Stimulated activated CD8-positive, alpha-beta memory T cell treated with anti-CD3 and anti-CD28 coated beads, Interleukin-15, amount 100 ng/mL, for 1 hour (primary cell): ENCODE data around the gene PROS1.
"Not testable (repeated sequence)": the region's sequence is repeated elsewhere in the genome, so short reads cannot be mapped to it uniquely, and the experiment has no call there.

Experiments
- DNase-seq: peaks from one replicate; pipeline ENCODE4 v3.0.0-alpha.2; 2020; ENCODE audit warnings: low read depth

The PROS1 gene

DNA sequence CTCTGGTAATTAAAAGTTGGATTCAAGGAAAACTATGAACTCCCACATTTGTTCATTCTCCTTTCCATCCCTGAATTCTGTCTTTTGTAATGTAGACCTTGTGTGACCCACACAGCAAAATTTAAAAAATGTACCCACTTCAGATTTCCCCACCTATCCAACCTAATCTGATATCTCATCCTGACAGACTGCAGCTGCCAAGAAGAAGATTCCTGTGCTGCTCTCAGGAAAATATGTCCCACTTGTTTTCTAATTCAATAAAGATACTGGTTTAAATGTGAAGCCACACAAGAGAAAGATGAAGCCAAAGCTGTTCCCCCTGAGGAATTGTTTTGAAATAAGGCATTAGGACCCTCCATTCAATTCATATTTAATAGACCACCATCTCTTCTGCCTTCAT is 100.3 kb downstream of the PROS1 start:
- not testable (repeated sequence) for DNase-seq

DNA sequence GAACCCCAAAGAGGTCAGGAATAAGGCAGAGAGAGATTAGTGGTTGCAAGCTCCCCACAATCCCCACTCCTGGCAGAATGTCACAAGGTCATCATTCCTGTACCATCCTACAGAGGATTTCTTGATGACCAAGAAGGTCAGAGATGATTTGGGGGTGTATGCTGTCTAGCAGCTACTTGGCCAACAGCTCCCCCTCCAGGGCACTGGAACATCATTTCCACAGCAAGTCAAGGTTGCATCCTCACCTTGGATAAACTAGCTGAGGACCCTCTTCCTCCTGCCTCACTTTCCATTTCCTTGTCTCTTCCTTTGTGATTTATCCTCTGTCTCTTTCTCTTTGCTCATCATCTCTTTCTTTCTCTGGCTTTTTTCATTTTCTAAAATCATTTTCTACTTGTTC is 106.3 kb downstream of the PROS1 start:
- DNase-seq, result no peak

DNA sequence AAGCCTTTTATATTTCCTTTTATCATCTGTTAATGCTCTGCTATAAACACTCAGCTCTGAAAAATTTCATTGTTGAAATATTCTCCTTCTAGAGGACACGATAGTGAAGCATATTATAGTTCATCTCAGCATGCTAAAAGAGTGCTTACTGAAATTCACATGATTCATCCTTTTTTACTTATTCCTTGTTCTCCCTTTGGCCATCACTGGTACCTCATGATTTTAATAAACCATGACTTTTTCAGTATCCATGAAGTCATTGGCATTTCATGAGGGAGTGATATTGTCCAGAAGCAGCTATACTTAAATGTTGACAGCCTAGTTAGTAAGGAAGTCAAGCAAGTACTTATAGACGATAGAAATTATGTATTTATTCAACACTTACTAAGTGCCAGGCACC is 112.7 kb downstream of the PROS1 start:
- DNase-seq, result no peak

DNA sequence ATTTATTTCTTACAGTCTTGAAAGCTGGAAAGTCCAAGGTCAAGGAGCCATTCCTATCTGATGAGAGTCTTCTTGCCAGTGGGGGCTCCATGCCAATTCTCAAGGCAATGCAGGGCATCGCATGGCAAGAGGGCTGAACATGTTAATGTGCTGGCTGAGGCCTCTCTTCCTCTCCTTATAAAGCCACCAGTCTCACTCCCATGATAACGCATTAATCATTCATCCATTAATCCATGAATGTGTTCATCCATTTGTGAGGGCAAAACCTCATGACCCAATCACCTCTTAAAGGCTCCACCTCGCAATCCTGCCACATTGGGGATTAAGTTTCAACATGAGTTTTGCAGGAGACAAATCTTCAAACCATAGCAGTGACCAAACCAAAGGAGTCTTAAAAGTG is 118.3 kb downstream of the PROS1 start:
- DNase-seq, result no peak

DNA sequence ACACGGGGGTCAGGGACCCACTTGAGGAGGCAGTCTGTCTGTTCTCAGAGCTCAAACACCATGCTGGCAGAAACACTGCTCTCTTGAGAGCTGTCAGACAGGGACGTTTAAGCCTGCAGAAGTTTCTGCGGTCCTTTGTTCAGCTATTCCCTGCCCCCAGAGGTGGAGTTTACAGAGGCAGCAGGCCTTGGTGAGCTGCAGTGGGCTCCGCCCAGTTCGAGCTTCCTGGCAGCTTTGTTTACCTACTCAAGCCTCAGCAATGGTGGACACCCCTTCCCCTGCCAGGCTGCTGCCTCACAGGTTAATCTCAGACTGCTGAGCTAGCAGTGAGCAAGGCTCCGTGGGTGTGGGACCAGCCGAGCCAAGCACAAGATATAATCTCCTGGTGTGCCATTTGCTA is 121.5 kb downstream of the PROS1 start:
- DNase-seq, result not testable (repeated sequence)

DNA sequence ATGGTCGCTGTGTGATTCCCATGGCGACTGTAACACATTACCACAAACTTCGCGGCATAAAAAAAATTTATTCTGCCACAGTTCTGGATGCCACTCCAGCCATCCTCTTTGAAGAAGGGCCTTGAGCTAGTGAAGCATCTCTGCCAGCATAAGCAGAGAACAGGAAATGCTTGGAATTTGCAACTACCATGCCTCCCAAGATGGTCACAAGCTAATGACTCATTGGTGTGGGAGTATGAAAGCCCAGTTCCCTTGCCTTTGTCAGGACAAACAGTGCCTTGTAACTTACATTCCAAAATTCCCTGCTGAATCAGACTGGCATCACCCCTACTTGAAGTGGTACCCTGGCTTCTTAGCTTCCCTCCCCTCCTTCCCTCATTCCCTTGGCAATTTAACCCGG is 129.7 kb downstream of the PROS1 start:
- DNase-seq, result no peak

DNA sequence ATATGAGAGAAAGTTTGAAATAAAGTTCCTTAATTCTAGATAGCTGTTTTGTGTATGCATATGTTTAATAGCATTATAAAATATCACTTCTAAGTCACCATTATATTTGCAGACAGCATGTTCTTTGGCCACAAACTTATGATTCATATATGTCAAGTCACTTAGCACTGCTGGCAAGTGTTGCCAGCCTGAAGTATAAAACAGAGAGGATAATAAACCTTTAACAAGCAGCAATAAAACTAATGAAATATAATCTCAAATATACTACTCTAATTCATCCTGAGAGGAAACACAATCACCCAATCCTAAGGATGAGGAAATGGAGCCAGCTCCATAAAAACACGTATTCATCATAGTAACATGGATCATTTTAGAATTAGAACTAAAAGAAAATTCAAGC is 134.5 kb downstream of the PROS1 start:
- not testable (repeated sequence) for DNase-seq
